ENCODE measurements around the gene MSH3.

GRCh38 chr5:80745490-80745889 is 91.0 kb downstream of the MSH3 start:
- TF ChIP-seq, protein P1, sequence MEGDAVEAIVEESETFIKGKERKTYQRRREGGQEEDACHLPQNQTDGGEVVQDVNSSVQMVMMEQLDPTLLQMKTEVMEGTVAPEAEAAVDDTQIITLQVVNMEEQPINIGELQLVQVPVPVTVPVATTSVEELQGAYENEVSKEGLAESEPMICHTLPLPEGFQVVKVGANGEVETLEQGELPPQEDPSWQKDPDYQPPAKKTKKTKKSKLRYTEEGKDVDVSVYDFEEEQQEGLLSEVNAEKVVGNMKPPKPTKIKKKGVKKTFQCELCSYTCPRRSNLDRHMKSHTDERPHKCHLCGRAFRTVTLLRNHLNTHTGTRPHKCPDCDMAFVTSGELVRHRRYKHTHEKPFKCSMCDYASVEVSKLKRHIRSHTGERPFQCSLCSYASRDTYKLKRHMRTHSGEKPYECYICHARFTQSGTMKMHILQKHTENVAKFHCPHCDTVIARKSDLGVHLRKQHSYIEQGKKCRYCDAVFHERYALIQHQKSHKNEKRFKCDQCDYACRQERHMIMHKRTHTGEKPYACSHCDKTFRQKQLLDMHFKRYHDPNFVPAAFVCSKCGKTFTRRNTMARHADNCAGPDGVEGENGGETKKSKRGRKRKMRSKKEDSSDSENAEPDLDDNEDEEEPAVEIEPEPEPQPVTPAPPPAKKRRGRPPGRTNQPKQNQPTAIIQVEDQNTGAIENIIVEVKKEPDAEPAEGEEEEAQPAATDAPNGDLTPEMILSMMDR (IDR thresholded peaks at IDR 0.05; ENCODE audit: low read length): no peak
- no peak for TF ChIP-seq EZH2 (optimal IDR thresholded peaks at IDR 0.05; ENCODE audit: low read depth, low read length)
